PC-9 (cell line): Measurements from ENCODE around the gene PGBD5.

Experiments
- CTCF ChIP-seq: fragments of 200-600 bp; sonication (generic); conservative IDR thresholded peaks from 2 replicates; pipeline ENCODE4 v1.6.1; 2017; ENCODE audit warnings: mixed run types, antibody characterized with exemption, mild to moderate bottlenecking, moderate library complexity
- EZH2 ChIP-seq: fragments of 200-600 bp; sonication (generic); IDR thresholded peaks from 2 replicates; pipeline ENCODE4 v1.8.0; 2017; ENCODE audit warnings: antibody characterized with exemption, low read depth

- TF ChIP-seq CTCF: no peak
- TF ChIP-seq EZH2: no peak
These were observed 59.6 kb downstream of the PGBD5 start for GRCh38 chr1:230366504-230366915.
